AG04449 (cell line): ENCODE results near the gene GALNT14.

Source experiments
- CTCF ChIA-PET: fragments of 350-600 bp; formaldehyde crosslinking; extraction: SDS; loops from one replicate; lab custom pipeline; 2021; ENCODE audit warnings: antibody characterized with exemption; lab: Yijun Ruan, JAX
- POLR2A ChIA-PET: fragments of 400-600, 350-600 bp; formaldehyde crosslinking; extraction: SDS; loops from one replicate; lab custom pipeline; 2020; ENCODE audit warnings: antibody characterized with exemption, inconsistent platforms; lab: Yijun Ruan, JAX
- DNase-seq: peaks from one replicate; pipeline ENCODE4 v3.0.0-alpha.2; 2010; ENCODE audit warnings: low read depth, low spot score
- H3K4me3 ChIP-seq: 2 replicates; pipeline ENCODE4 v1.5.1; 2011; ENCODE audit warnings: low read depth, mild to moderate bottlenecking, control low read depth, low read length
- CTCF ChIP-seq: IDR thresholded peaks from one replicate; pipeline ENCODE4 v1.5.1; 2011; ENCODE audit warnings: mild to moderate bottlenecking, moderate library complexity, low read length, control low read depth, inconsistent platforms; ENCODE audit not compliant: insufficient read depth; ENCODE audit errors: missing control alignments

GALNT14 gene

GRCh38 chr2:30899516-30900054, 238.7 kb downstream of the GALNT14 start:
- no peak for DNase-seq
- POLR2A ChIA-PET = no interaction called here
- no peak for TF ChIP-seq CTCF
- no peak overlapping the region for H3K4me3 ChIP-seq
- CTCF ChIA-PET = no interaction called here

- ChIA-PET POLR2A (no interaction called here), CTCF (interaction anchor here (1.1 kb wide), 1 partner anchor 36 kb away, joined by 3 read pairs; no protein-coding TSS in a partner anchor)
- no peak for DNase-seq
- no peak for TF ChIP-seq CTCF
- H3K4me3 ChIP-seq = no peak overlapping the region
These were observed 240.7 kb downstream of the GALNT14 start for GRCh38 chr2:30897539-30897938.

- ChIA-PET POLR2A (no interaction called here), CTCF (no interaction called here)
- no peak for TF ChIP-seq CTCF
- DNase-seq = no peak
- no peak overlapping the region for H3K4me3 ChIP-seq
These were observed 243.6 kb downstream of the GALNT14 start for GRCh38 chr2:30894498-30895119.

- CTCF ChIA-PET = no interaction called here
- DNase-seq = no peak
- H3K4me3 ChIP-seq = no peak overlapping the region
- TF ChIP-seq CTCF = no peak
- POLR2A ChIA-PET = no interaction called here
These were observed 249.3 kb downstream of the GALNT14 start for GRCh38 chr2:30888852-30889409.

- TF ChIP-seq CTCF = no peak
- POLR2A ChIA-PET = no interaction called here
- CTCF ChIA-PET = no interaction called here
- DNase-seq = no peak
- H3K4me3 ChIP-seq = no peak overlapping the region
These were observed 252.2 kb downstream of the GALNT14 start for GRCh38 chr2:30886080-30886479.

- DNase-seq = no peak
- POLR2A ChIA-PET = no interaction called here
- CTCF ChIA-PET = no interaction called here
- TF ChIP-seq CTCF = no peak
- no peak overlapping the region for H3K4me3 ChIP-seq
These were observed 254.4 kb downstream of the GALNT14 start for GRCh38 chr2:30883822-30884221.
